Stimulated activated naive B cell treated with anti-CD40 and anti-IgM and Interleukin-4, amounts not matched to agents 10 μg/mL and 1 μg/mL and 100 μg/mL, for 72 hours (primary cell): ENCODE data around the gene RAB3IL1.

Source experiments
- ATAC-seq, 2 donors: fragments of 150-1000 bp; cut with Tn5 transposase; replicated peaks; 2 replicates each; pipeline ENCODE4 v1.10.0; 2021; ENCODE audit warnings: moderate library complexity in 1 of 2
- DNase-seq: peaks from one replicate; pipeline ENCODE4 v3.0.0; 2021
- H3K27ac Mint-ChIP-seq: one replicate; pipeline ENCODE4 v1.8.0; 2022; ENCODE audit warnings: mild to moderate bottlenecking, mixed read lengths
- H3K27me3 Mint-ChIP-seq, 2 donors: one replicate each; pipeline ENCODE4 v1.8.0; 2022; ENCODE audit warnings: mixed read lengths in 2 of 2
- H3K36me3 Mint-ChIP-seq, 2 donors: one replicate each; pipeline ENCODE4 v1.8.0; 2022; ENCODE audit warnings: mixed read lengths in 2 of 2, mild to moderate bottlenecking in 1 of 2
- H3K4me1 Mint-ChIP-seq, 2 donors: one replicate each; pipeline ENCODE4 v1.8.0; 2022; ENCODE audit warnings: mixed read lengths in 2 of 2, mild to moderate bottlenecking in 1 of 2
- H3K4me3 Mint-ChIP-seq, 2 donors: one replicate each; pipeline ENCODE4 v1.8.0; 2022; ENCODE audit warnings: mild to moderate bottlenecking in 2 of 2, mixed read lengths in 2 of 2, moderate library complexity in 1 of 2
- H3K9me3 Mint-ChIP-seq, 2 donors: one replicate each; pipeline ENCODE4 v1.8.0; 2022; ENCODE audit warnings: mixed read lengths in 2 of 2, mild to moderate bottlenecking in 1 of 2

Gene RAB3IL1

DNA sequence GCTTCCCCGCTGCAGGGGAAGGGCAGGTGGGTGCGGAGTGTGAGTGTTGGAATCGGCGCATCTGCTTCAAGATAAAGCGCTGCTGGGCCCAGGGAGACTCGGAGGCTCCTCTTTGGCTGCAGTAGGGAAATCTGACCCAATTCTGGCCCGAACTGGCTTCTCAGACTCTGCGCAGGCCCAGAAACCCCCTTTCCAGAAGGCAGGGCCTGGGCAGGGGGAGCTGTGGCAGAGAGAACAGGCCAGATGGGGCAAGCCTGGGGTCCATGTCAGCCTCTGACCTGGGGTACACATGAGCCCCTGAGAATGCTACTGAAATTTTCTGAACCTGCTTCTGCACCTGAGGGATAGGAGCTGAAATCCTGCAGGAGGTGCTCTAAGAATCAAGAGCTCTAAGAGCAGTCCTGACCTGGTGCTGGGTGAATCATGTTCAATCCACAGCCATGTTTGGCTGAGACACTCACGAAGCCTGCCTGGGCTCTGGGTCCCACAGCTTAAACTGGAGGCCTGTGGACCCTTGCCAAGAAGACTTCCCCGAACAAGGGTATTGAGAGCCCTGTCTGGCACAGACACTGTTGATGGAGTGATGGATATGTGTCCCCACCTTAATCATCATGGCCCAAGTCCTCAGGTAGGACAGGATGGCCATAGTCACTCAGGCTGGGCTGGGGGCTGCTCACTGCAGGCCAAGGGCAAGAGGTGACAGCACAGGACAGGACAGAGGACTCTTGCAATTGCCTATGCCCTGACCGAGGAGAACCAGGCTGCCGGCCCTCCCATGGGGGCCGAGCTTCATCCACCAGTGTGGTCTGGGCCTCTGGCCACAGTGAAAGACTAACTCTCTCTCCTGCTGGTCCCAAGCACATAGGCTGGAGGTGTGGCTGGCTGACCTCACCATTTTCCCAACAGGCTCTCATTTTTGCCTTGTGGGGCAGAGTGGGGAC lies 6.9 kb downstream of the RAB3IL1 start:
- DNase-seq (no peak), ATAC-seq (no peak)
- Mint-ChIP-seq H3K27me3 (peaks cover 13 to 22% of the 10 kb centered on the region in 2 donors), H3K4me1 (peaks cover 11 to 20% of the 10 kb centered on the region in 2 donors), H3K36me3 (no peaks in the 10 kb centered on the region), H3K4me3 (no peak overlapping the region), H3K27ac (no peak overlapping the region), H3K9me3 (no peaks in the 10 kb centered on the region)

DNA sequence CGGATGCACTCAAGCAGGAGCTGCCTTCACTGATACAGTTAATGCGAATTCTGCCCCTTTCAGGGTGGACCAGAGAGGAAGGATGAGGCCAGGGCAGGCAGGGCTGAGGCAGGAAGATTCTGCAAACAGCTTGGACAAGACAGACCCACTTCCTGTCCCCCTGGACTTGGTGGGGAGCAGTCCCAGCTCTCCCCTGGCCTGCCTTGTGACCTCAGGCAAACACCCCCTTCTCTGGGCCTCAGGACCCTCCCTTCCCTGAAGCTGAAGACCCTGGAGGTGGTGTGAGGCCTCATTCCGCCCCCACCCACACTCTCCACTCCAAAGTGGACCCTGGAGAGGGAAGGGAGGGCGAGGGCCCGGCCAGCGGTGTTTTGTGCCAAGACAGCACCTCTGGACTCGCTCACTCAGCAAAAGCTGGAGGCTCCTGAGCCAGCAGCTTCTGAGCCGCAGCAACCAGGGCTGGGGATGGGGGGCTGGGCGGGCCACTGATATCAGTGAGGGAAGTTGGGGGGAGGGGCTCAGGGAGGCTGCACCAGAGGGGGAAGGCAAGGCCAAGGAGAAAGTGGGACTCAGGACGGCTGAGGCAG lies 8.5 kb downstream of the RAB3IL1 start:
- DNase-seq (no peak), ATAC-seq (no peak)
- no peak overlapping the region for H3K4me3 Mint-ChIP-seq
- H3K9me3 Mint-ChIP-seq, result no peaks in the 10 kb centered on the region
- H3K36me3 Mint-ChIP-seq, result no peaks in the 10 kb centered on the region
- H3K27ac Mint-ChIP-seq, result no peak overlapping the region
- H3K4me1 Mint-ChIP-seq, result peaks cover 11 to 20% of the 10 kb centered on the region in 2 donors
- peaks cover 5 to 12% of the 10 kb centered on the region in 2 donors for H3K27me3 Mint-ChIP-seq

DNA sequence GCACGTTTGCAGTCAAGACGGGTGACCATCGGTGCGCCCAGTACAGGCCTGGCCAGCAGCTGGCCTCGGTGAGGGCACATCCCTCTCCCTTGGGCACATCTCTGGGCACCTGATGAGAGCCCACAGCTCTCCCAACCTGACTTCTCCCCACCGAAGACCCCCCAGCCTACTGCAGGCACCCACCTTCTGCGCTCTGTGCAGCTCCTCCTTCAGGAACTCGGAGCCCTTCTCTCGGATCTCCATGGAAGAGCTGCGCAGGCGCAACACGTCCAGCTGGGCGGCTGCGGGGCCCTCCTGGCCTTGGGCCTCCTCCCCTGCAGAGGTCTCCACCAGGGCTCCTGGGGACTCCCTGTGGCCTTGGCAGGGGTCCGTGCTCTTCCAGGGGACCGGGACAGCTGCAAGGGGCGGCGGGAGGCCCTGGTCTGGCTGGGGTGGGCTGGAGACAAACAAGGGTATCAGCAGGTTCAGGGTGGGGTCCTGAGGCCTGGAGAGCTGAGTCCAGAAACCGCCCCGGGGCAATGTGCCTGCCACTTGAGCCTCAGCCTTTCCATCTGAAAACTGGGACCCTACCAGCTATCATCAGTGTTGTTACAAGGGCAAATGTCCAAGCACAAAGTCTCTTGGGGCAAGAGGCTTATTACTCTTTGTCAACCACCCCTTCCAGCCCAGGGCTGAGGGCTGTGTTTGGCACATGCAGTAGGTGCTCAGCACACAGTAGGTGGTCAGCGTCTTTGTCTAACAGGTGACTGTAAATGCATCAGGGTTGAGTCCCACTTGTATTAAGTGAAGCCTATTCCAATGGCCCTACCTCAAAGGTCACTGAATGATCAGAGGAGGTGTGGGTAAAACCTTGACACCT lies 9.3 kb downstream of the RAB3IL1 start:
- Mint-ChIP-seq H3K9me3 (no peaks in the 10 kb centered on the region), H3K36me3 (no peaks in the 10 kb centered on the region), H3K27ac (no peak overlapping the region), H3K27me3 (peaks cover 8 to 13% of the 10 kb centered on the region in 2 donors), H3K4me3 (no peak overlapping the region), H3K4me1 (peaks cover 11 to 20% of the 10 kb centered on the region in 2 donors)
- DNase-seq (no peak), ATAC-seq (no peak)

DNA sequence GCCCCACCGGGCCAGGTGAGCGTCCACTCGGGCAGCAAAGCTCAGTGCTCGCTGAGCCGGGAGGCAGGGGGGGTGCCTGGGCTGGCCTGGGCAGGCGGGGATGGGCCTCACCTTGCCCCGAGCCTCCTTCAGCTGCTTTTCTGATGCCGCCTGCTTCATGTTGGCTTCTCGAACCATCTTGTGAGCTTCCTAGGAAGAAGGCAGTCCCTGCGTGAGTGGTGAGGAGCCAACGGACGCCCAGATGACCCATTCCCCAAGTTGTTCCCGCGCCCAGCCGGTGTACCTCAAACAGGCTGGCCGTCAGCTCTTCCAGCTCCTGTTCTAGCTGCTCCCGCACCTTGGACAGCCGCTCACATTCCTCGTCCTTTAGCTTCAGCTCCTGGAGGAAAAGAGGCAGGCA lies 10.1 kb downstream of the RAB3IL1 start:
- peaks cover 5 to 8% of the 10 kb centered on the region in 2 donors for H3K27me3 Mint-ChIP-seq
- H3K27ac Mint-ChIP-seq, result no peak overlapping the region
- ATAC-seq, result no peak
- no peaks in the 10 kb centered on the region for H3K36me3 Mint-ChIP-seq
- H3K4me3 Mint-ChIP-seq, result no peak overlapping the region
- no peaks in the 10 kb centered on the region for H3K9me3 Mint-ChIP-seq
- no peak for DNase-seq
- peaks cover 7 to 12% of the 10 kb centered on the region in 2 donors for H3K4me1 Mint-ChIP-seq

DNA sequence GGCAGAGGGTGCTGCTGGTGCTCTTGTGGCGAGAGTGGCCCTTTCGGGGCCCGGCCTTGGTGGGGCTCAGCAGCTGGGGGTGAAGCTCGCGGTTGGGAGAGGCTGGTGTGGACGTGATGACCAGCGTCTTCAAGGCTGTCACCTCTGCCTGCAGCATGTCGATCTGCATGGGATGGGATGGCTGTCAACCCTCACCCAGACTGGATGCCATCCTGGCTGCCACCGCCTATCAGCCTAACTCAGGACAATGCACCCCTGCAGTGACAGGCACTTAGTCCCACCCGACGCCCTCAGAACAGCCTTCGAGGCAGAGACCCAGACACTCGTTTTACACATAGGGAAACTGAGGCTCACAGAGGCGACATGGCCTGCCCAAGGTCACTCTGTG lies 10.8 kb downstream of the RAB3IL1 start:
- Mint-ChIP-seq H3K4me3 (no peak overlapping the region), H3K27ac (no peak overlapping the region), H3K9me3 (no peaks in the 10 kb centered on the region), H3K27me3 (peaks cover 5 to 8% of the 10 kb centered on the region in 2 donors), H3K36me3 (no peaks in the 10 kb centered on the region), H3K4me1 (peaks cover 6 to 7% of the 10 kb centered on the region in 2 donors)
- DNase-seq, result no peak
- ATAC-seq, result no peak

DNA sequence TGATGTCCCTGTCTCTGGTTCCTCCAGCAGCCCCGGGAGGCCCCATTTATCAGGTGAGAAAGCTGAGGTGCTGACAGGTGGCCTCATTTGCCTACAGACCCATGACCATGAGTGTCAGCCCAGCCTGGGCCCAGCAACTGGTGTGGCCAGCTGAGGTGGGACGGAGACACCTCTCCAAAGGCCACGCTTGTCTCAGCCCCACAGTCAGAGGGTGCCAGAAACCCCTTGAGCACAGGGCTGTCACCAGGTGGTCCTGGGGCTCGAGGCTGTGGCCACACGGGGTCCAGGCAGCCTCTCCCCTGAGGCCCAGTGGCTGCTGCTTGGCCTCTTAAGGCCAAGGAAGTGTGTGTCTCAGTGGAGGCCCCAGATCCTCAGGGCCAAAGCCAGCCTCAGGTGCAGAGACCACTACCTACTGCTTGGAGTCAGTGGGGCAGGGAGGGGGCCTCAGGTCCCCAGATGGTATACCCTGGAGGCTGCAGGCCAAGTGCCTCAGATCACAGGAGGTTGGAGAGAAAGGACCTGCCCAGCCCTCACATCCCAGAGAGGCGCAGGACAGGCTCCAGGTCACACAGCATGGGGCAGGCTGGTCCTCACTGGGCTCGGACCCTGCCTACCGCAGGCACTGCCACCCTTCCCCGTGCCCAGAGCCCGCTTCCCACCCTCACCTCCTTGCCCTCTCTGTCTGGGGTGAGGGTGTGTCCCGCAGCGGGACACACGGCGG lies 11.4 kb downstream of the RAB3IL1 start:
- H3K9me3 Mint-ChIP-seq, result no peaks in the 10 kb centered on the region
- no peak overlapping the region for H3K27ac Mint-ChIP-seq
- H3K36me3 Mint-ChIP-seq, result no peaks in the 10 kb centered on the region
- no peak overlapping the region for H3K4me3 Mint-ChIP-seq
- peaks cover 5 to 7% of the 10 kb centered on the region in 2 donors for H3K4me1 Mint-ChIP-seq
- ATAC-seq (no peak), DNase-seq (no peak)
- H3K27me3 Mint-ChIP-seq, result peaks cover 5 to 8% of the 10 kb centered on the region in 2 donors

DNA sequence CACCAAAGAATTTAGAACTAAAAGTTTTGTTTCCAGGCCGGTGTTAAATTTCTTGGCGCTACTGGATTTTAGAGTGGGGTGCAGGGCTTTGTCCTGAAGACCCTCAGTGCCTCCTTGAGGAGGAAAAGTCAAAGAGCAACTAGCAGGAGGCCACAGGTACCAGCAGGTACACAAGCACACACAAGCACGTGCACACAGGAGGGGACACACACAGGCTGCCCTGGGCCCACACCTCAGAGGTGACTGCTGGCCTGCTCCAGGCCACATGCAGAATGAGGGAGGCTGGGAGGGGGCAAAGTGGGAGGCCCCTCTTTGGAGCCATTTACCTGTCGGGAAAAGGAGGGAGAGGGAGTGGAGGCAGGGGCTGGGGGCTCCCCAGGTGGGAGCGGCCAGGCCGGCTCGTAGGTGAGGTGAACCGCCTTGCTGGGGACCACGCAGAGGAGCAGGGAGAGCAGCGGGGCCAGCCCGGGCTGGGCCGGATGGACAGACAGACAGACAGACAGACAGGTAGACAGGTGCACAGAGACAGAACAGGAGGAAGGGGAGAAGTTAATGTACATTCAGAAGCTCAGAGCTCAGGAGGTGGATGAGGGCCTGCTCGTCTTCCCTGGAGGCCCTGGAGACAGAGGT lies 12.2 kb downstream of the RAB3IL1 start:
- ATAC-seq (no peak), DNase-seq (no peak)
- H3K4me3 Mint-ChIP-seq, result no peak overlapping the region
- H3K27ac Mint-ChIP-seq, result no peak overlapping the region
- H3K4me1 Mint-ChIP-seq, result peaks cover 5 to 7% of the 10 kb centered on the region in 2 donors
- no peaks in the 10 kb centered on the region for H3K9me3 Mint-ChIP-seq
- peaks cover 5 to 8% of the 10 kb centered on the region in 2 donors for H3K27me3 Mint-ChIP-seq
- no peaks in the 10 kb centered on the region for H3K36me3 Mint-ChIP-seq

DNA sequence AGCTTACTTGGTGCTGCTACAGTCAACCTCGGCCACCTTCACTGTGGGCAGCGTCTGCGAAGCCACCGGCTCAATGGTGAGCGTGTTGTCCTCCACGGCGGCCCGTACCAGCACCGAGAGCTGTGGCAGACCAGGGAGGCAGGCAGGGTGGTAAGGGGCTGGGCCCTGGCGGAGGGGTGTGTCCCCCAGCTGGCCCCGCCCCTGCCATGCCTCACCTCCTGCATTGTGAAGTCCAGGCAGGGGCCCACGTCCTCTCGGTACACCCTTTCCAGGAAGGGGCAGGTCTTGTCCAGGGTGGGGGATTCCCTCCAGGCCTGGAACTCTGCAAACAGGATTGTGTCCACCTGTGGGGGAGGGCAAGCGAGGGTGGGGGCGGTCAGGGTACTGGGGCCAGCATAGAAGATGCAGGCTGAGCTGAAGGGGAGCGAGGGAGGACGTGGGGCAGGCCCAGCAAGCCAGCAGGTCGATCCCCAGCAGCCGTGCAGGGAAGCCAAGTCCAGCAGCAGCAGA lies 12.8 kb downstream of the RAB3IL1 start:
- ATAC-seq (peak; percentile 41 to 48), DNase-seq (no peak)
- Mint-ChIP-seq H3K9me3 (no peaks in the 10 kb centered on the region), H3K4me1 (peaks cover 7% of the 10 kb centered on the region in 2 donors), H3K27ac (no peak overlapping the region), H3K4me3 (no peak overlapping the region), H3K27me3 (peaks cover 5 to 8% of the 10 kb centered on the region in 2 donors), H3K36me3 (no peaks in the 10 kb centered on the region)

DNA sequence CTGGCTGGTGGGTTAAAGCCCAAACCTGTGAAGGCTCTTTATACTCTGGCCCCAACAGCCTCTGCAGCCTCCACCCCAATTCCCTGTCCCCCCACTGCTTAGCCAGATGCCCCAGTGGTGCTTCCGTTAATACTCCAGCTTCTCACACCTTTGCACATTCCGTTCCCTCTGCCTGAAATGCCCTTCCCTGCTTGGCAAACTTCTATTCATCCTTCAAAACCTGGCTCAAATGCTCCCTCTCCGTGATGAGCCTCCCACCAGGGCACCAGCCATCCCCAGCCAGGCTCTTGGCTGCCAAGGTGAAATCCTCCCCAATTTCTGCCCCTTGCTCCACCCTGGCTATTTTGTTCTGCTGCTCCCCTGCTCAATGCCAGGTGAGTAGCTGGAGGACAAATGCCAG lies 13.5 kb downstream of the RAB3IL1 start:
- DNase-seq, result no peak
- H3K36me3 Mint-ChIP-seq, result no peaks in the 10 kb centered on the region
- peaks cover 14 to 15% of the 10 kb centered on the region in 2 donors for H3K4me1 Mint-ChIP-seq
- H3K27ac Mint-ChIP-seq, result no peak overlapping the region
- peaks cover 5 to 8% of the 10 kb centered on the region in 2 donors for H3K27me3 Mint-ChIP-seq
- no peak overlapping the region for H3K4me3 Mint-ChIP-seq
- no peak for ATAC-seq
- H3K9me3 Mint-ChIP-seq, result no peaks in the 10 kb centered on the region

DNA sequence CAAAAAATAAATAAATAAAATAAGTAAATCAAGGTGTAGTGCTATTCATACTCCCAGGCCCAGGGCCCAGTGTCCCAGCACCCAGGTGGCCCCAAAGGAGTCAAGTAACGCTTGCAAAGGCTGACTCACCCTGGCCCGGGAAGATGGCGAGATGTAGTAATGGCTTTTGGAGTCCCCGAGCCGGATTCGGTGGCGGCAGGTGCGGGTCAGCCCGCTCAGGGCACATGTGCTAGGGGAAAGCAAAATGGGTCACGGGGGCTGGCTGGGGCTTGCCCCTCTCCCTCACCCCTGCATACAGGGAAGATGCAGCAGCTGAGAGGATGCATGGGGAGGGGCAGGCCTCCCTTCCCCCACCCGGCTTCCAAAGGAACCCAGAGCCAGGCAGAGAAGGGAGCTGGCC lies 15.1 kb downstream of the RAB3IL1 start:
- no peak overlapping the region for H3K27ac Mint-ChIP-seq
- ATAC-seq (no peak), DNase-seq (no peak)
- peaks cover 5 to 8% of the 10 kb centered on the region in 2 donors for H3K27me3 Mint-ChIP-seq
- peaks cover 22 to 30% of the 10 kb centered on the region in 2 donors for H3K4me1 Mint-ChIP-seq
- no peaks in the 10 kb centered on the region for H3K36me3 Mint-ChIP-seq
- H3K4me3 Mint-ChIP-seq, result no peak overlapping the region
- no peaks in the 10 kb centered on the region for H3K9me3 Mint-ChIP-seq

DNA sequence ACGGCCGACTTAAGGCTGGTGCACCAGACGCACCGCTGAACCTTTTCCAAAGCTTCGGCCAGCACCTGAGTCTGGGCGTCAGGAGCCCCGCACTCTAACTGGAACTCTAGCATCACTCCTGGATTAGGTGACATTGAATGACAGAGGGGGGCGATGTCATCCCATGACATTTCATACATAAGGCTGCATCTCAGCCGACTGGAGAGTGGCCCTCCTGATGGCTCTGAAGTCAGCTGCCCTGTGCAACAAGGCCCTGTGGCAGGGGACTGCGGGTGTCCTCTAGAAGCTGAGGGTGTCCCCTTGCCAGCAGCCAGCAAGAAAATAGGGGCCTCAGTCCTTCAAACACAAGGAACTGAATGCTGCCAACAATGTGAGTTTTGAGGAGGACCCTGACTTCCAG lies 16.0 kb downstream of the RAB3IL1 start:
- no peaks in the 10 kb centered on the region for H3K9me3 Mint-ChIP-seq
- H3K27me3 Mint-ChIP-seq, result peaks cover 5 to 8% of the 10 kb centered on the region in 2 donors
- no peaks in the 10 kb centered on the region for H3K36me3 Mint-ChIP-seq
- no peak overlapping the region for H3K4me3 Mint-ChIP-seq
- ATAC-seq (no peak), DNase-seq (no peak)
- H3K4me1 Mint-ChIP-seq, result peaks cover 19 to 31% of the 10 kb centered on the region in 2 donors
- H3K27ac Mint-ChIP-seq, result no peak overlapping the region

DNA sequence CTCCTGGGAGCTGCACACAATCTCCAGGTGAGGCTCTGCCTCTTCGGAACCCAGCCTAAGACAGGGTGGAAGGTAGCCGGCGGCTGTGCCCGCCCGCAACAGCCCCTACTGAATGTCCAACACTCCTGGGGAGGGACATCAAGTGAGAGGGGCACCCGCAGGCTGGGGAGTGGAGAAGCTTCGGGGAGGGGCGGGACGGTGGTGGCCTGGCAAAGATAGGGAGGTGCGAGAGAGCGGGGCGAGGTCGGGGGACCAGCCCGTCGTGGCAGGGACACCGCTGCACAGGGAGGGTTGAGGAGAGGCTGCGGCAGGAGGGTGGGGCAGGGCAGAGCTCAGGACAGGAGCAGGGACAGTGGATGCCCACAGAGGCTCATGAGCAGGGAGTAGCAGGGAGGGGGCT lies 17.1 kb downstream of the RAB3IL1 start:
- peak overlapping the region; percentile 42 for H3K27ac Mint-ChIP-seq

DNA sequence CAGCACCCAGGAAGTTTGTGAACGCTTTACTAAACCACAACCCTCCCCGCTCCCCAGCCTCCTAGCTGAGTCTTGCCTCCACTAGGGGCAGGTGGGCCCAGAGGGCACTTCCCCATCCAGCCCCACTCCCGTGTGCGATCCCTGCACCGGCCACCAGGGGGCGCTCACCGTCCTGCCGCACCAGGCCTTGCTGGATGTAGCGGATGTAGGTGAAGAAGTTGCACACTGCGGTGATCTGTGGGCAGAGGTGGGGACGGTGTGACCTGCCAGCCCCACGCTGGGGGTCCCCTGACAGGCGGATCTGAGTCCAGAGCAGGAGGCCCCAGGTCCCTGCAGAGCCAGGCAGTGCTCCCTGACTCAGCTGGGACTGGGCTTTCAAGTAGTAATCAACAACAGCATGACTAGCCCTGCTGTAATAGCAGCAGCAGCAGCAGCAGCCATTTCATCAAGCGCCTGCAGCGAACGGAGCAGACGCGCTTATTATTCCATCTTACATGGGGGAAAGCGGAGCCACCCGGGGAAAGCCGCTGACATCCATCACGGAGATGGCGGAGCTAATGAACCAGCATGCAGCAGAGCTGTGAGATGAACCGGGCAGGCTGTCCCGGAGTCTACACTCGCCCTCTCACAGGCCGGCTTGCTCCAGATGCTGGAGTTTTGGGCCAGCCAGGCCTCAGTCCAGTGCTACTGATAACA lies 18.1 kb downstream of the RAB3IL1 start:
- no peaks in the 10 kb centered on the region for H3K36me3 Mint-ChIP-seq
- ATAC-seq (peak; percentile 94), DNase-seq (peak; percentile 87)
- no peaks in the 10 kb centered on the region for H3K9me3 Mint-ChIP-seq
- H3K27me3 Mint-ChIP-seq, result peaks cover 5 to 8% of the 10 kb centered on the region in 2 donors
- H3K4me3 Mint-ChIP-seq, result no peak overlapping the region
- peaks cover 21 to 31% of the 10 kb centered on the region in 2 donors for H3K4me1 Mint-ChIP-seq
- peak overlapping the region; percentile 88 for H3K27ac Mint-ChIP-seq

More for the DNA sequence above, 17.1 kb downstream of the RAB3IL1 start:
- Mint-ChIP-seq H3K4me3 (no peak overlapping the region), H3K9me3 (no peaks in the 10 kb centered on the region), H3K27me3 (peaks cover 5 to 8% of the 10 kb centered on the region in 2 donors), H3K4me1 (peaks cover 21 to 31% of the 10 kb centered on the region in 2 donors), H3K36me3 (no peaks in the 10 kb centered on the region)
- DNase-seq (no peak), ATAC-seq (no peak)
